Measurements from ENCODE around the gene BCAS3. TPM values are rescaled to one million over a fixed set of nuclear protein-coding genes. Genes with fewer than 3 reads are reported as not detected.

Gene BCAS3
- total RNA-seq, 1 donor from 2014 or later, result 14.5 TPM

DNA sequence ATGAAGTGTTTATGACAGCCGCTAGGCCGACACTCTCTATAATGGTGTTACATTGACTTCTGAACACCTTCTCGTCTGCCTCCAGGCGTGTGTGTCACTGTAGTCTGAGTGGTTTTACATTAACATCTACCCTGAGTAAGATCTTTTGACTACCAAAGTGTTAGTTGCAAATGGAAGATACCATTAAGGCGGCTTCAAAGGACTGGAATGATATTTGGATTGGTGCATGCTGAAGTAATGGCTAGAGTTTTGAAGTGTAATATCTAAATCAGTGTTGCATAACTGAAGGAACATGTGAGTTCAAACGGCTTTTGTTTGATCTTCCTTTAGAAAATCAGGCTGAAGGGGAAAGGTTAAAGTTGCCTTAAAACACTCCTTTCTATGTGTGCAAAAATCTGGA is 52.2 kb downstream of the BCAS3 start:
- Histone ChIP-seq H3K79me2 (ENCODE audit: insufficient read depth, low read length) (no peaks in the 10 kb centered on the region), H2AFZ (ENCODE audit: low read depth, low read length) (no peak overlapping the region), H3K4me1 (ENCODE audit: insufficient read depth, low read length) (no peaks in the 10 kb centered on the region), H3K27ac (ENCODE audit: low read depth, low read length) (no peak overlapping the region), H3K9ac (ENCODE audit: low read length) (no peak overlapping the region), H3K27me3 (ENCODE audit: insufficient read depth, low read length) (no peaks in the 10 kb centered on the region), H3K4me2 (ENCODE audit: low read length) (no peak overlapping the region), H4K20me1 (ENCODE audit: insufficient read depth, low read length) (no peaks in the 10 kb centered on the region), H3K9me3 (ENCODE audit: insufficient read depth, low read depth, low read length) (no peaks in the 10 kb centered on the region), H3K4me3 (ENCODE audit: insufficient read depth, low read depth, low read length) (no peak overlapping the region), H3K36me3 (ENCODE audit: insufficient read depth, low read length) (no peaks in the 10 kb centered on the region)
- H3K36me3 Mint-ChIP-seq (ENCODE audit: low read depth, unreplicated experiment), result peaks cover 5% of the 10 kb centered on the region
- H3K9me3 Mint-ChIP-seq (ENCODE audit: unreplicated experiment), result no peaks in the 10 kb centered on the region
- H3K27ac Mint-ChIP-seq (ENCODE audit: unreplicated experiment), result no peak overlapping the region
- DNase-seq (ENCODE audit: low read depth), result no peak
- H3K4me1 Mint-ChIP-seq (ENCODE audit: low read depth, unreplicated experiment), result peaks cover 8% of the 10 kb centered on the region
- H3K4me3 Mint-ChIP-seq (ENCODE audit: unreplicated experiment), result no peak overlapping the region
- H3K27me3 Mint-ChIP-seq (ENCODE audit: low read depth, unreplicated experiment), result no peaks in the 10 kb centered on the region
- no peak for FAIRE-seq
- TF ChIP-seq, protein P1, sequence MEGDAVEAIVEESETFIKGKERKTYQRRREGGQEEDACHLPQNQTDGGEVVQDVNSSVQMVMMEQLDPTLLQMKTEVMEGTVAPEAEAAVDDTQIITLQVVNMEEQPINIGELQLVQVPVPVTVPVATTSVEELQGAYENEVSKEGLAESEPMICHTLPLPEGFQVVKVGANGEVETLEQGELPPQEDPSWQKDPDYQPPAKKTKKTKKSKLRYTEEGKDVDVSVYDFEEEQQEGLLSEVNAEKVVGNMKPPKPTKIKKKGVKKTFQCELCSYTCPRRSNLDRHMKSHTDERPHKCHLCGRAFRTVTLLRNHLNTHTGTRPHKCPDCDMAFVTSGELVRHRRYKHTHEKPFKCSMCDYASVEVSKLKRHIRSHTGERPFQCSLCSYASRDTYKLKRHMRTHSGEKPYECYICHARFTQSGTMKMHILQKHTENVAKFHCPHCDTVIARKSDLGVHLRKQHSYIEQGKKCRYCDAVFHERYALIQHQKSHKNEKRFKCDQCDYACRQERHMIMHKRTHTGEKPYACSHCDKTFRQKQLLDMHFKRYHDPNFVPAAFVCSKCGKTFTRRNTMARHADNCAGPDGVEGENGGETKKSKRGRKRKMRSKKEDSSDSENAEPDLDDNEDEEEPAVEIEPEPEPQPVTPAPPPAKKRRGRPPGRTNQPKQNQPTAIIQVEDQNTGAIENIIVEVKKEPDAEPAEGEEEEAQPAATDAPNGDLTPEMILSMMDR (IDR thresholded peaks at IDR 0.05; ENCODE audit: insufficient read depth, low read depth, low read length), result no peak
- no peak for TF ChIP-seq EZH2 (IDR thresholded peaks at IDR 0.05; ENCODE audit: insufficient read depth, low read length)

DNA sequence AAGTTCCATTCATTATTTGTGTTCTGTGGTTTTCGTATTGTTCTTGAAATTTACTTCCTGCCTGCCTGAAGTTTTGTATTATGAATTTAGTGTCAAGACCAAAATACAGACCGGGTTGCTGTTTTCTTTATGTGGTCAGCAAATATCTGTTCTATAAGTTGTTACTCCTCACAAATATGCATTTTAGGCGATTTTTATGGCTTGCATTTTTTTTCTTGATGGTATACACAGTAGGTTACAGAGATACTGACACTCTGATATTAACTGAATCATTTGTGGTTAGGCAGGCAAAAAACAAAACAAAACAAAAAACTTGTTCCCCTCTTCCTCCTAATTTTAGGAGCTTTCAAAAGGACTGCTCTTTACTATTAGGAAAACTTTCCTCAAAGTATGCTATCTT is 52.6 kb downstream of the BCAS3 start:
- no peak overlapping the region for H3K27ac Mint-ChIP-seq (ENCODE audit: unreplicated experiment)
- Histone ChIP-seq H3K4me1 (ENCODE audit: insufficient read depth, low read length) (no peaks in the 10 kb centered on the region), H3K9ac (ENCODE audit: low read length) (no peak overlapping the region), H3K36me3 (ENCODE audit: insufficient read depth, low read length) (no peaks in the 10 kb centered on the region), H3K4me2 (ENCODE audit: low read length) (no peak overlapping the region), H3K4me3 (ENCODE audit: insufficient read depth, low read depth, low read length) (no peak overlapping the region), H3K9me3 (ENCODE audit: insufficient read depth, low read depth, low read length) (no peaks in the 10 kb centered on the region), H2AFZ (ENCODE audit: low read depth, low read length) (no peak overlapping the region), H3K79me2 (ENCODE audit: insufficient read depth, low read length) (no peaks in the 10 kb centered on the region), H3K27me3 (ENCODE audit: insufficient read depth, low read length) (no peaks in the 10 kb centered on the region), H3K27ac (ENCODE audit: low read depth, low read length) (no peak overlapping the region), H4K20me1 (ENCODE audit: insufficient read depth, low read length) (no peaks in the 10 kb centered on the region)
- peaks cover 5% of the 10 kb centered on the region for H3K36me3 Mint-ChIP-seq (ENCODE audit: low read depth, unreplicated experiment)
- TF ChIP-seq EZH2 (IDR thresholded peaks at IDR 0.05; ENCODE audit: insufficient read depth, low read length), result no peak
- TF ChIP-seq, protein P1 (IDR thresholded peaks at IDR 0.05; ENCODE audit: insufficient read depth, low read depth, low read length), result no peak
- FAIRE-seq (no peak), DNase-seq (ENCODE audit: low read depth) (no peak)
- H3K4me3 Mint-ChIP-seq (ENCODE audit: unreplicated experiment), result no peak overlapping the region
- H3K4me1 Mint-ChIP-seq (ENCODE audit: low read depth, unreplicated experiment), result peaks cover 8% of the 10 kb centered on the region
- H3K9me3 Mint-ChIP-seq (ENCODE audit: unreplicated experiment), result no peaks in the 10 kb centered on the region
- no peaks in the 10 kb centered on the region for H3K27me3 Mint-ChIP-seq (ENCODE audit: low read depth, unreplicated experiment)

DNA sequence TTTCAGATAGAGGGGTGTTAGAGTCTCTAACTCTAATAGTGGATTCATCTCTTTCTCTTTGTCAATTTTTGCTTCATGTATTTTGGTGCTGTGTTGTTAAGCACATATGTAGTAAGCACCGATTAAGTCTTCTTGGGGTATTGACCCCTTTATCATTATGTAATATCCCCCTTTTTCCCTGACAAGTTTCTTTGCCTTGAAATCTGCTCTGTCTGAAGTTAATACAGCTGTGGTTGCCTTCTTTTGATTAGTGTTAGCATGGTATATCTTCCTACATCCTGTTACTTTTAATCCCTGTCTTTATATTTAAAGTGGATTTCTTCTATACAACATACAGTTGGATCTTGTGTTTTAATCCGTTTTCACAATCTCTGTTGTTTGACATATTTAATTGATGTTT is 60.6 kb downstream of the BCAS3 start:
- Mint-ChIP-seq H3K4me3 (ENCODE audit: unreplicated experiment) (no peak overlapping the region), H3K9me3 (ENCODE audit: unreplicated experiment) (no peaks in the 10 kb centered on the region), H3K36me3 (ENCODE audit: low read depth, unreplicated experiment) (peaks cover 4% of the 10 kb centered on the region), H3K27ac (ENCODE audit: unreplicated experiment) (no peak overlapping the region), H3K4me1 (ENCODE audit: low read depth, unreplicated experiment) (no peaks in the 10 kb centered on the region), H3K27me3 (ENCODE audit: low read depth, unreplicated experiment) (no peaks in the 10 kb centered on the region)
- Histone ChIP-seq H3K4me3 (ENCODE audit: insufficient read depth, low read depth, low read length) (no peak overlapping the region), H3K4me1 (ENCODE audit: insufficient read depth, low read length) (no peaks in the 10 kb centered on the region), H3K9ac (ENCODE audit: low read length) (no peak overlapping the region), H3K79me2 (ENCODE audit: insufficient read depth, low read length) (no peaks in the 10 kb centered on the region), H3K36me3 (ENCODE audit: insufficient read depth, low read length) (no peaks in the 10 kb centered on the region), H3K27ac (ENCODE audit: low read depth, low read length) (no peak overlapping the region), H3K27me3 (ENCODE audit: insufficient read depth, low read length) (no peaks in the 10 kb centered on the region), H4K20me1 (ENCODE audit: insufficient read depth, low read length) (no peaks in the 10 kb centered on the region), H3K4me2 (ENCODE audit: low read length) (no peak overlapping the region), H3K9me3 (ENCODE audit: insufficient read depth, low read depth, low read length) (no peaks in the 10 kb centered on the region), H2AFZ (ENCODE audit: low read depth, low read length) (no peak overlapping the region)
- no peak for FAIRE-seq
- no peak for TF ChIP-seq EZH2 (IDR thresholded peaks at IDR 0.05; ENCODE audit: insufficient read depth, low read length)
- TF ChIP-seq, protein P1 (IDR thresholded peaks at IDR 0.05; ENCODE audit: insufficient read depth, low read depth, low read length), result no peak
- DNase-seq (ENCODE audit: low read depth), result no peak
